Skin epidermis (tissue), 12 donors: Measurements from ENCODE around the gene ERP44.
A peak's percentile ranks its signal among the peaks of the same experiment; 100 is the strongest.
"Not testable (repeated sequence)": the region's sequence is repeated elsewhere in the genome, so short reads cannot be mapped to it uniquely, and the experiment has no call there.

Experiments
- H3K27ac ChIP-seq, 21 experiments: fragments of 200-600 bp; sonication (generic) in 11 of 21; one replicate each; pipeline ENCODE4 v1.5.0; 2020; ENCODE audit warnings: mild to moderate bottlenecking in 3 of 21, inconsistent platforms in 2 of 21, moderate library complexity in 2 of 21
- H3K4me3 ChIP-seq, 7 experiments: fragments of 200-600 bp; sonication (generic) in 2 of 7; one replicate each; pipeline ENCODE4 v1.5.0; 2020; ENCODE audit warnings: inconsistent platforms in 2 of 7, mild to moderate bottlenecking in 2 of 7, moderate library complexity in 1 of 7

The ERP44 gene

GRCh38 chr9:100104314-100104713 is 5.5 kb upstream of the ERP44 start:
- H3K4me3 ChIP-seq: no peak overlapping the region
- H3K27ac ChIP-seq: no peak overlapping the region

- no peak overlapping the region for H3K4me3 ChIP-seq
- no peak overlapping the region for H3K27ac ChIP-seq
Observed at GRCh38 chr9:100101608-100102007, 2.8 kb upstream of the ERP44 start.

GRCh38 chr9:100100146-100100667 is 1.4 kb upstream of the ERP44 start:
- H3K4me3 ChIP-seq: peak overlapping the region in 3 of 7 experiments; percentile 61 to 92 (median 85)

GRCh38 chr9:100099722-100100042 is 882 bp upstream of the ERP44 start:
- Histone ChIP-seq H3K4me3 (peak overlapping the region; percentile 59 to 96 (median 85)), H3K27ac (peak overlapping the region in 20 of 21 experiments; percentile 20 to 94 (median 88))

More at GRCh38 chr9:100100146-100100667, 1.4 kb upstream of the ERP44 start:
- peak overlapping the region in 13 of 21 experiments; percentile 58 to 94 (median 90) for H3K27ac ChIP-seq

- Histone ChIP-seq H3K27ac (peak overlapping the region; percentile 50 to 94 (median 88)), H3K4me3 (peak overlapping the region; percentile 59 to 96 (median 85))
Observed at GRCh38 chr9:100098046-100098886, 534 bp downstream of the ERP44 start.

GRCh38 chr9:100096378-100096916 is 2.4 kb downstream of the ERP44 start:
- H3K4me3 ChIP-seq: no peak overlapping the region
- H3K27ac ChIP-seq: no peak overlapping the region

GRCh38 chr9:100094411-100094810 is 4.4 kb downstream of the ERP44 start:
- H3K27ac ChIP-seq: not testable (repeated sequence)

GRCh38 chr9:100092066-100092465 is 6.7 kb downstream of the ERP44 start:
- H3K4me3 ChIP-seq: no peak overlapping the region
- H3K27ac ChIP-seq: no peak overlapping the region

More at GRCh38 chr9:100094411-100094810, 4.4 kb downstream of the ERP44 start:
- H3K4me3 ChIP-seq: not testable (repeated sequence)

GRCh38 chr9:100091650-100092049 is 7.2 kb downstream of the ERP44 start:
- no peak overlapping the region for H3K4me3 ChIP-seq
- H3K27ac ChIP-seq: no peak overlapping the region

- Histone ChIP-seq H3K4me3 (no peak overlapping the region), H3K27ac (no peak overlapping the region)
Observed at GRCh38 chr9:100090880-100091279, 7.9 kb downstream of the ERP44 start.

GRCh38 chr9:100088202-100088601 is 10.6 kb downstream of the ERP44 start:
- Histone ChIP-seq H3K4me3 (no peak overlapping the region), H3K27ac (no peak overlapping the region)

GRCh38 chr9:100087218-100087617 is 11.6 kb downstream of the ERP44 start:
- H3K4me3 ChIP-seq: no peak overlapping the region

GRCh38 chr9:100086097-100086635 is 12.6 kb downstream of the ERP44 start:
- Histone ChIP-seq H3K4me3 (no peak overlapping the region), H3K27ac (no peak overlapping the region)

More at GRCh38 chr9:100087218-100087617, 11.6 kb downstream of the ERP44 start:
- no peak overlapping the region for H3K27ac ChIP-seq

GRCh38 chr9:100084734-100085133 is 14.1 kb downstream of the ERP44 start:
- Histone ChIP-seq H3K4me3 (no peak overlapping the region), H3K27ac (no peak overlapping the region)

GRCh38 chr9:100084128-100084453 is 14.7 kb downstream of the ERP44 start:
- Histone ChIP-seq H3K4me3 (no peak overlapping the region), H3K27ac (no peak overlapping the region)

GRCh38 chr9:100083448-100084127 is 15.2 kb downstream of the ERP44 start:
- H3K4me3 ChIP-seq: no peak overlapping the region
- no peak overlapping the region for H3K27ac ChIP-seq

GRCh38 chr9:100082782-100083181 is 16.0 kb downstream of the ERP44 start:
- no peak overlapping the region for H3K27ac ChIP-seq
- no peak overlapping the region for H3K4me3 ChIP-seq

GRCh38 chr9:100076256-100076655 is 22.5 kb downstream of the ERP44 start:
- H3K27ac ChIP-seq, H3K4me3 ChIP-seq: not testable (repeated sequence)

GRCh38 chr9:100074989-100075388 is 23.8 kb downstream of the ERP44 start:
- H3K4me3 ChIP-seq: no peak overlapping the region
- no peak overlapping the region for H3K27ac ChIP-seq

- Histone ChIP-seq H3K27ac (no peak overlapping the region), H3K4me3 (no peak overlapping the region)
Observed at GRCh38 chr9:100074093-100074492, 24.7 kb downstream of the ERP44 start.
